Central memory CD8-positive, alpha-beta T cell (primary cell): Measurements from ENCODE around the gene C11orf52.
A peak's percentile ranks its signal among the peaks of the same experiment; 100 is the strongest.
"Not testable (repeated sequence)": the region's sequence is repeated elsewhere in the genome, so short reads cannot be mapped to it uniquely, and the experiment has no call there.

Source experiments
- ATAC-seq: fragments of 150-1000 bp; cut with Tn5 transposase; replicated peaks from 2 replicates; pipeline ENCODE4 v1.10.0; 2022; ENCODE audit warnings: mild to moderate bottlenecking, moderate FRiP score, moderate number of reproducible peaks; ENCODE audit not compliant: poor library complexity, severe bottlenecking; ENCODE audit errors: extremely low read depth
- DNase-seq, 2 donors: peaks; one replicate each; pipeline ENCODE4 v3.0.0; 2021; ENCODE audit warnings: low spot score in 2 of 2
- H3K27ac Mint-ChIP-seq: one replicate; pipeline ENCODE4 v1.8.0; 2022; ENCODE audit warnings: low read depth, mild to moderate bottlenecking, moderate library complexity, mixed read lengths
- H3K27me3 Mint-ChIP-seq: one replicate; pipeline ENCODE4 v1.8.0; 2022; ENCODE audit warnings: mixed read lengths
- H3K36me3 Mint-ChIP-seq: one replicate; pipeline ENCODE4 v1.8.0; 2022; ENCODE audit warnings: mild to moderate bottlenecking, moderate library complexity, mixed read lengths; ENCODE audit not compliant: insufficient read depth
- H3K4me1 Mint-ChIP-seq: one replicate; pipeline ENCODE4 v1.8.0; 2022; ENCODE audit warnings: mixed read lengths
- H3K4me3 Mint-ChIP-seq: one replicate; pipeline ENCODE4 v1.8.0; 2022; ENCODE audit warnings: mild to moderate bottlenecking, moderate library complexity, mixed read lengths
- H3K9me3 Mint-ChIP-seq: one replicate; pipeline ENCODE4 v1.8.0; 2022; ENCODE audit warnings: mixed read lengths

C11orf52 gene

GRCh38 chr11:111917788-111918187 lies 925 bp upstream of the C11orf52 start:
- peaks cover 75% of the 10 kb centered on the region for H3K27me3 Mint-ChIP-seq
- no peaks in the 10 kb centered on the region for H3K9me3 Mint-ChIP-seq
- no peaks in the 10 kb centered on the region for H3K4me1 Mint-ChIP-seq
- DNase-seq = no peak
- no peak overlapping the region for H3K4me3 Mint-ChIP-seq
- ATAC-seq = no peak
- no peak overlapping the region for H3K27ac Mint-ChIP-seq
- H3K36me3 Mint-ChIP-seq = no peaks in the 10 kb centered on the region

GRCh38 chr11:111920908-111921307 lies 2.2 kb downstream of the C11orf52 start:
- Mint-ChIP-seq H3K4me1 (no peaks in the 10 kb centered on the region), H3K27me3 (peaks cover 47% of the 10 kb centered on the region), H3K9me3 (no peaks in the 10 kb centered on the region), H3K27ac (no peak overlapping the region), H3K36me3 (peaks cover 2% of the 10 kb centered on the region), H3K4me3 (no peak overlapping the region)
- DNase-seq (no peak), ATAC-seq (no peak)

- H3K27ac Mint-ChIP-seq = no peak overlapping the region
- H3K9me3 Mint-ChIP-seq = no peaks in the 10 kb centered on the region
- peaks cover 39% of the 10 kb centered on the region for H3K27me3 Mint-ChIP-seq
- DNase-seq (no peak), ATAC-seq (no peak)
- no peak overlapping the region for H3K4me3 Mint-ChIP-seq
- H3K36me3 Mint-ChIP-seq = peaks cover 2% of the 10 kb centered on the region
- no peaks in the 10 kb centered on the region for H3K4me1 Mint-ChIP-seq
Measured at GRCh38 chr11:111921541-111922230, 3.0 kb downstream of the C11orf52 start.

GRCh38 chr11:111922803-111923202 lies 4.1 kb downstream of the C11orf52 start:
- Mint-ChIP-seq H3K4me3 (no peak overlapping the region), H3K4me1 (no peaks in the 10 kb centered on the region), H3K36me3 (peaks cover 7% of the 10 kb centered on the region), H3K27ac (no peak overlapping the region), H3K27me3 (peaks cover 28% of the 10 kb centered on the region), H3K9me3 (no peaks in the 10 kb centered on the region)
- DNase-seq (no peak), ATAC-seq (no peak)

- no peak overlapping the region for H3K4me3 Mint-ChIP-seq
- H3K4me1 Mint-ChIP-seq = no peaks in the 10 kb centered on the region
- DNase-seq (no peak), ATAC-seq (no peak)
- H3K27me3 Mint-ChIP-seq = peaks cover 23% of the 10 kb centered on the region
- no peak overlapping the region for H3K27ac Mint-ChIP-seq
- no peaks in the 10 kb centered on the region for H3K9me3 Mint-ChIP-seq
- H3K36me3 Mint-ChIP-seq = peaks cover 7% of the 10 kb centered on the region
Measured at GRCh38 chr11:111923351-111923788, 4.7 kb downstream of the C11orf52 start.

- ATAC-seq = no peak
- no peaks in the 10 kb centered on the region for H3K9me3 Mint-ChIP-seq
- no peaks in the 10 kb centered on the region for H3K4me1 Mint-ChIP-seq
- H3K27ac Mint-ChIP-seq = no peak overlapping the region
- no peak for DNase-seq
- peaks cover 7% of the 10 kb centered on the region for H3K36me3 Mint-ChIP-seq
- H3K4me3 Mint-ChIP-seq = no peak overlapping the region
- H3K27me3 Mint-ChIP-seq = peaks cover 17% of the 10 kb centered on the region
Measured at GRCh38 chr11:111923951-111924350, 5.2 kb downstream of the C11orf52 start.

GRCh38 chr11:111925953-111926352 lies 7.2 kb downstream of the C11orf52 start:
- ATAC-seq (no peak), DNase-seq (no peak)
- peaks cover 3% of the 10 kb centered on the region for H3K27me3 Mint-ChIP-seq
- H3K4me1 Mint-ChIP-seq = no peaks in the 10 kb centered on the region
- peak overlapping the region; percentile 78 for H3K4me3 Mint-ChIP-seq
- H3K36me3 Mint-ChIP-seq = peaks cover 7% of the 10 kb centered on the region
- H3K27ac Mint-ChIP-seq = no peak overlapping the region
- H3K9me3 Mint-ChIP-seq = no peaks in the 10 kb centered on the region

- H3K27ac Mint-ChIP-seq = peak overlapping the region; percentile 80
- DNase-seq (peak; percentile 96), ATAC-seq (peak; percentile 88)
- no peaks in the 10 kb centered on the region for H3K4me1 Mint-ChIP-seq
- H3K27me3 Mint-ChIP-seq = no peaks in the 10 kb centered on the region
- peaks cover 7% of the 10 kb centered on the region for H3K36me3 Mint-ChIP-seq
- no peaks in the 10 kb centered on the region for H3K9me3 Mint-ChIP-seq
- H3K4me3 Mint-ChIP-seq = peak overlapping the region; percentile 78
Measured at GRCh38 chr11:111926505-111927391, 8.0 kb downstream of the C11orf52 start.

- H3K36me3 Mint-ChIP-seq = peaks cover 4% of the 10 kb centered on the region
- H3K27me3 Mint-ChIP-seq = no peaks in the 10 kb centered on the region
- H3K27ac Mint-ChIP-seq = no peak overlapping the region
- no peak for ATAC-seq
- H3K4me1 Mint-ChIP-seq = peaks cover 6% of the 10 kb centered on the region
- no peak overlapping the region for H3K4me3 Mint-ChIP-seq
- no peak for DNase-seq
- no peaks in the 10 kb centered on the region for H3K9me3 Mint-ChIP-seq
Measured at GRCh38 chr11:111930472-111930871, 11.8 kb downstream of the C11orf52 start.

- Mint-ChIP-seq H3K4me1 (peaks cover 14% of the 10 kb centered on the region), H3K4me3 (peak overlapping the region; percentile 21), H3K27me3 (no peaks in the 10 kb centered on the region), H3K9me3 (no peaks in the 10 kb centered on the region), H3K36me3 (peaks cover 6% of the 10 kb centered on the region), H3K27ac (no peak overlapping the region)
- peak; percentile 4 for ATAC-seq
- no peak for DNase-seq
Measured at GRCh38 chr11:111932611-111932950, 13.9 kb downstream of the C11orf52 start.

- ATAC-seq, H3K4me3 Mint-ChIP-seq, H3K27ac Mint-ChIP-seq, H3K9me3 Mint-ChIP-seq, H3K27me3 Mint-ChIP-seq, DNase-seq, H3K36me3 Mint-ChIP-seq: not testable (repeated sequence)
- H3K4me1 Mint-ChIP-seq = peaks cover 20% of the 10 kb centered on the region
Measured at GRCh38 chr11:111933176-111933575, 14.5 kb downstream of the C11orf52 start.

- ATAC-seq = no peak
- Mint-ChIP-seq H3K4me1 (peaks cover 27% of the 10 kb centered on the region), H3K9me3 (no peaks in the 10 kb centered on the region), H3K4me3 (no peak overlapping the region), H3K27me3 (no peaks in the 10 kb centered on the region), H3K27ac (no peak overlapping the region), H3K36me3 (peaks cover 7% of the 10 kb centered on the region)
- no peak for DNase-seq
Measured at GRCh38 chr11:111933872-111934271, 15.2 kb downstream of the C11orf52 start.

GRCh38 chr11:111934306-111934705 lies 15.6 kb downstream of the C11orf52 start:
- Mint-ChIP-seq H3K4me1 (peaks cover 32% of the 10 kb centered on the region), H3K9me3 (no peaks in the 10 kb centered on the region), H3K27me3 (no peaks in the 10 kb centered on the region), H3K4me3 (no peak overlapping the region), H3K36me3 (peaks cover 7% of the 10 kb centered on the region), H3K27ac (no peak overlapping the region)
- ATAC-seq (no peak), DNase-seq (no peak)
